ENCODE measurements around the gene ALDH7A1.
"Not testable (repeated sequence)": the region's sequence is repeated elsewhere in the genome, so short reads cannot be mapped to it uniquely, and the experiment has no call there.

GRCh38 chr5:126555101-126555500, 39.9 kb downstream of the ALDH7A1 start:
- TF ChIP-seq CTCF (IDR thresholded peaks at IDR 0.05; ENCODE audit: low read length); EZH2 (optimal IDR thresholded peaks at IDR 0.05; ENCODE audit: low read depth, low read length); EZH2phosphoT487 (IDR thresholded peaks at IDR 0.05; ENCODE audit: low read length): not testable (repeated sequence)
